Fibroblast of lung (primary cell): ENCODE measurements around the gene SLC22A23.

Experiments
- EZH2 ChIP-seq: IDR thresholded peaks from 2 replicates; pipeline ENCODE4 v1.5.1; 2012; ENCODE audit warnings: low read length, control low read depth, mild to moderate bottlenecking; ENCODE audit errors: missing control alignments
- TF ChIP-seq, protein P1 (sequence below), 2 donors: IDR thresholded peaks in 1 of 2; conservative IDR thresholded peaks in 1 of 2; 1 replicate in 1 of 2; 2 replicates in 1 of 2; pipeline ENCODE4 v1.5.1; 2011 to 2012; ENCODE audit warnings: low read length in 2 of 2, control low read depth in 1 of 2, inconsistent platforms in 1 of 2, low read depth in 1 of 2, mild to moderate bottlenecking in 1 of 2

DNA sequence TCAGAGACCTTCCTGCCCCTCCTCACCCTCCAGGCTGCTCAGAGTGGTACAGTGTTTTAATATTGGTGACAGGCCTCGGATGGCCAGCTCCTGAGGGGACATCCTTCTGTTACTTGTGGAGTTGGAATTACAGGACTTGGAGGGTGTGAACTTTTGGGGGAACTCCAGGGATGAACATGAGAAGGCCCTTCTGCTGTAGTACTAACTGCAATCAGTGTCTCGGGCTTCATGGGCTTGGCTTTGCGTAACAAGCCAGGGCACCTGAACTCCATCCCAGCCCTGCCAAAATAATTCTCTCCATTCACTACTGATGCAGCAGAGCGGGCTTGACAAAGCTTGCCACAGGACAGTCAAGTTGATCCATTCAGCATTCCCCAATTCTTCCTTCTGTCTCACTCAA lies 28.6 kb downstream of the SLC22A23 start:
- TF ChIP-seq, protein P1, sequence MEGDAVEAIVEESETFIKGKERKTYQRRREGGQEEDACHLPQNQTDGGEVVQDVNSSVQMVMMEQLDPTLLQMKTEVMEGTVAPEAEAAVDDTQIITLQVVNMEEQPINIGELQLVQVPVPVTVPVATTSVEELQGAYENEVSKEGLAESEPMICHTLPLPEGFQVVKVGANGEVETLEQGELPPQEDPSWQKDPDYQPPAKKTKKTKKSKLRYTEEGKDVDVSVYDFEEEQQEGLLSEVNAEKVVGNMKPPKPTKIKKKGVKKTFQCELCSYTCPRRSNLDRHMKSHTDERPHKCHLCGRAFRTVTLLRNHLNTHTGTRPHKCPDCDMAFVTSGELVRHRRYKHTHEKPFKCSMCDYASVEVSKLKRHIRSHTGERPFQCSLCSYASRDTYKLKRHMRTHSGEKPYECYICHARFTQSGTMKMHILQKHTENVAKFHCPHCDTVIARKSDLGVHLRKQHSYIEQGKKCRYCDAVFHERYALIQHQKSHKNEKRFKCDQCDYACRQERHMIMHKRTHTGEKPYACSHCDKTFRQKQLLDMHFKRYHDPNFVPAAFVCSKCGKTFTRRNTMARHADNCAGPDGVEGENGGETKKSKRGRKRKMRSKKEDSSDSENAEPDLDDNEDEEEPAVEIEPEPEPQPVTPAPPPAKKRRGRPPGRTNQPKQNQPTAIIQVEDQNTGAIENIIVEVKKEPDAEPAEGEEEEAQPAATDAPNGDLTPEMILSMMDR (conservative IDR thresholded peaks at IDR 0.05 in 1 of 2, IDR thresholded peaks at IDR 0.05 in 1 of 2; ENCODE audit: low read depth in 1 of 2, low read length in 2 of 2), result no peak
- no peak for TF ChIP-seq EZH2
